Testis (tissue), 3 donors: ENCODE measurements around the gene TTC3. TPM values are rescaled to one million over a fixed set of nuclear protein-coding genes. Genes with fewer than 3 reads are reported as not detected.

Experiments
- DNase-seq: peaks from one replicate; pipeline ENCODE4 v3.0.0-alpha.2; 2019
- H3K27ac ChIP-seq, 2 donors: fragments of 200-600 bp; sonication (generic); one replicate each; pipeline ENCODE4 v1.5.1; 2019
- H3K27me3 ChIP-seq: fragments of 200-600 bp; sonication (generic); one replicate; pipeline ENCODE4 v1.5.1; 2019
- H3K36me3 ChIP-seq: fragments of 200-600 bp; sonication (generic); one replicate; pipeline ENCODE4 v1.5.1; 2017; ENCODE audit warnings: low read depth; ENCODE audit errors: missing control alignments
- H3K4me1 ChIP-seq: fragments of 200-600 bp; sonication (generic); one replicate; pipeline ENCODE4 v1.5.1; 2019
- H3K4me3 ChIP-seq, 2 donors: fragments of 200-600 bp; sonication (generic); one replicate each; pipeline ENCODE4 v1.5.1; 2017 to 2019
- H3K9me3 ChIP-seq: fragments of 200-600 bp; sonication (generic); one replicate; pipeline ENCODE4 v1.5.1; 2017
- POLR2A ChIP-seq: fragments of 450-650 bp; IDR thresholded peaks from one replicate; pipeline ENCODE4 v1.6.1; 2017; ENCODE audit warnings: antibody characterized with exemption, mild to moderate bottlenecking, moderate library complexity
- WGBS, 2 donors: methylation state at CpG; one replicate each; pipeline ENCODE4 v1.1.5; 2018; 5-methylcytosine and 5-hydroxymethylcytosine counted together
- intact Hi-C: fragments of 100-400 bp; cut with DNase I; formaldehyde crosslinking; loops from one replicate; pipeline ENCODE4 v1.15.1; 2023; ENCODE audit warnings: low total_unique reads
- polyA plus RNA-seq: library from polyadenylated mRNA; stranded (reverse); fragments of 350-450 nt; fragmentation: Illumina TruSeq; extraction: RNeasy Lipid Tissue Mini Kit (QIAGEN cat#74804); gene quantifications from one replicate; pipeline ENCODE4 v1.2.3, GENCODE V29; 2014; ENCODE audit warnings: low read depth, low replicate concordance; ENCODE audit not compliant: insufficient read depth
- total RNA-seq, 2 donors: library from RNA; depleted of rRNA; stranded (reverse); fragments of >200 nt; gene quantifications; one replicate each; pipeline ENCODE4 v1.2.3, GENCODE V29; 2016
- TF ChIP-seq, protein P1 (sequence below), 3 experiments: fragments of 450-650 bp in 2 of 3; fragments of 200-600 bp in 1 of 3; sonication (generic) in 1 of 3; IDR thresholded peaks; one replicate each; pipeline ENCODE4 v1.5.1; 2016 to 2019; ENCODE audit warnings: antibody characterized with exemption in 3 of 3, mild to moderate bottlenecking in 2 of 3, moderate library complexity in 1 of 3

The TTC3 gene
- total and polyA plus RNA-seq, 3 donors from 2014 or later: 70.7 to 181 (median 154) TPM

GRCh38 chr21:37210130-37210529, 137.1 kb downstream of the TTC3 start:
- WGBS, 2 donors: 96 to 97% methylated on average over 5 to 7 of the region's 7 CpGs
- Histone ChIP-seq H3K36me3 (no peaks in the 10 kb centered on the region), H3K4me3 (no peak overlapping the region), H3K27ac (no peak overlapping the region), H3K4me1 (peaks cover 6% of the 10 kb centered on the region), H3K9me3 (no peaks in the 10 kb centered on the region), H3K27me3 (no peaks in the 10 kb centered on the region)
- intact Hi-C loops: no loop called here
- TF ChIP-seq, protein P1, sequence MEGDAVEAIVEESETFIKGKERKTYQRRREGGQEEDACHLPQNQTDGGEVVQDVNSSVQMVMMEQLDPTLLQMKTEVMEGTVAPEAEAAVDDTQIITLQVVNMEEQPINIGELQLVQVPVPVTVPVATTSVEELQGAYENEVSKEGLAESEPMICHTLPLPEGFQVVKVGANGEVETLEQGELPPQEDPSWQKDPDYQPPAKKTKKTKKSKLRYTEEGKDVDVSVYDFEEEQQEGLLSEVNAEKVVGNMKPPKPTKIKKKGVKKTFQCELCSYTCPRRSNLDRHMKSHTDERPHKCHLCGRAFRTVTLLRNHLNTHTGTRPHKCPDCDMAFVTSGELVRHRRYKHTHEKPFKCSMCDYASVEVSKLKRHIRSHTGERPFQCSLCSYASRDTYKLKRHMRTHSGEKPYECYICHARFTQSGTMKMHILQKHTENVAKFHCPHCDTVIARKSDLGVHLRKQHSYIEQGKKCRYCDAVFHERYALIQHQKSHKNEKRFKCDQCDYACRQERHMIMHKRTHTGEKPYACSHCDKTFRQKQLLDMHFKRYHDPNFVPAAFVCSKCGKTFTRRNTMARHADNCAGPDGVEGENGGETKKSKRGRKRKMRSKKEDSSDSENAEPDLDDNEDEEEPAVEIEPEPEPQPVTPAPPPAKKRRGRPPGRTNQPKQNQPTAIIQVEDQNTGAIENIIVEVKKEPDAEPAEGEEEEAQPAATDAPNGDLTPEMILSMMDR (IDR thresholded peaks at IDR 0.05): no peak
- no peak for TF ChIP-seq POLR2A
- no peak for DNase-seq

DNA sequence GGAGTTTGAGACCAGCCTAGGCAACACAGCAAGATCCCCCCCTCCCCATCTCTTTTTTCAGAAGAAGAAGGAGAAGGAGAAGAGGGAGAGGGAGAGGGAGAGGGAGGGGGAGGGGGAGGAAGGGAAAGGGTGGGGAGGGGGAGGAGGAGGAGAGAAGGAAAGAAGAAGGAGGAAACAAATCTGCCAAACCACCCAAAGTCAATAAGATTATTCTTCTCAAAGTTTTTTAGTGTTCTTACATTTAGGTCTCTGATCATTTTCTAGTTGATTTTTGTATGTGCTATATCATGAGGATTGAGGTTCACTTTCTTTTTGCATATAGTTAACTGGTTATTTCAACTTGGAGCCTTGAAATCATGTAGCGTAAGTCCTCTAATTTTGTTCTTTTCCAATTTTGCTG, 137.7 kb downstream of the TTC3 start:
- no peak for DNase-seq
- intact Hi-C loops: no loop called here
- Histone ChIP-seq H3K27me3 (no peaks in the 10 kb centered on the region), H3K27ac (no peak overlapping the region), H3K36me3 (no peaks in the 10 kb centered on the region), H3K4me3 (no peak overlapping the region), H3K9me3 (no peaks in the 10 kb centered on the region), H3K4me1 (peaks cover 6% of the 10 kb centered on the region)
- WGBS, 2 donors: 97 to 100% methylated on average over 1 of the region's 1 CpG
- TF ChIP-seq, protein P1 (IDR thresholded peaks at IDR 0.05): no peak
- TF ChIP-seq POLR2A: no peak

DNA sequence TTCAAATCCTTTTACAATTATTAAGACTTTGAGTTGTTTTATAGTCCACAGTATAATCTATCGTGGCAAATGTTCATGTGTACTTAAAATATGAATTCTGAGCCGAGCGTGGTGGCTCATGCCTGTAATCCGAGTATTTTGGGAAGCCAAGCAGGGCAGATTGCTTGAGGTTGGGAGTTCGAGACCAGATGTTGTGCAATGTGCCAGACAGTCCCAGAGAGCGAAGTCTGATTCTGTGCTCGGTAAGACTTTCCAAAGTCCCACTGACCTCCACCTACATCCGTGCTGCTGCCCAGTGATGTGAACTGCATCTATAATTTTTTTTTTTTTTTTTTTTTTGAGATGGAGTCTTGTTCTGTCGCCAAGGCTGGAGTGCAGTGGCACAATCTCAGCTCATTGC, 141.9 kb downstream of the TTC3 start:
- 86 to 92% methylated on average over 9 of the region's 9 CpGs for whole genome bisulfite sequencing, 2 donors

DNA sequence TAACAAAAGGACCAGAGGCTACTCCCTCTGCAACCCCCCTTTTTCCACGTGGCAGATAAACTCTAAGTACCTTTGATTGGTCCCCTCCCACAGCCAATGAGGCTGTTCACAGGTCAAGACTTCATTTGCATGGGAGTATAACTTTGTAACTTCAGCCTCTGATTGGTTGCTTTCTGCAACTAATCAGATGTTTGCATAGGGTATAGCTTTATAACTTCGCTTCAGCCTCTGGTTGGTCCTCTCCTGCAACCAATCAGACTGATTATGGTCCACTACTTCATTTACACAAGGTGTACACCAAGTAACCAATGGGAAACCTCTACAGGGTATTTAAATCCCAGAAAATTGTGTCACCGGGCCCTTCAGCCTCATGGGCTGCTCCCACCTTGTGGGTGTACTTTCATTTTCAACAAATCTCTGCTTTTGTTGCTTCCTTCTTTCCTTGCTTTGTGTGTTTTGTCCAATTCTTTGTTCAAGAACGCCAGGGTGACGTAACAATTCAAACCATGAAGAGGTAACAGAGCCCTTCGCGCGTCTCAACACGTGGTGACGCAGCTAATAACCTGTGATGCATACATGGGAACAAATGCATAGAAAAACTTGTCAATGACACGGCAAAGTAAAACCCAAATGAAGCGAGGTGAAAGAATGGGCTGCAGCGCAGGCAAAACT, 146.8 kb downstream of the TTC3 start:
- DNase-seq: peak; percentile 12
- Histone ChIP-seq H3K36me3 (no peaks in the 10 kb centered on the region), H3K4me3 (peak overlapping the region; percentile 74 to 77), H3K27ac (peak overlapping the region; percentile 70 to 80), H3K4me1 (peaks cover 4% of the 10 kb centered on the region), H3K9me3 (no peaks in the 10 kb centered on the region), H3K27me3 (no peaks in the 10 kb centered on the region)
- intact Hi-C loops: no loop called here
- TF ChIP-seq, protein P1 (IDR thresholded peaks at IDR 0.05): no peak
- TF ChIP-seq POLR2A: no peak
- WGBS, 2 donors: 28 to 39% methylated on average over 13 of the region's 13 CpGs

More for the DNA sequence above, 141.9 kb downstream of the TTC3 start:
- H3K36me3 ChIP-seq: no peaks in the 10 kb centered on the region
- TF ChIP-seq, protein P1 (IDR thresholded peaks at IDR 0.05): no peak
- TF ChIP-seq POLR2A: no peak
- no peak for DNase-seq
- intact Hi-C loops: no loop called here
- no peak overlapping the region for H3K4me3 ChIP-seq
- no peaks in the 10 kb centered on the region for H3K27me3 ChIP-seq
- peaks cover under 1% of the 10 kb centered on the region for H3K4me1 ChIP-seq
- no peak overlapping the region for H3K27ac ChIP-seq
- no peaks in the 10 kb centered on the region for H3K9me3 ChIP-seq
